NB4 (cell line): ENCODE measurements around the gene TGFB2.

Source experiments
- MYC ChIP-seq: IDR thresholded peaks from 2 replicates; pipeline ENCODE4 v1.6.1; 2011; ENCODE audit warnings: low read depth, low read length
- POLR2A ChIP-seq: IDR thresholded peaks from 2 replicates; pipeline ENCODE4 v1.6.1; 2011; ENCODE audit warnings: mild to moderate bottlenecking; ENCODE audit not compliant: insufficient read length; ENCODE audit errors: extremely low read depth
- TF ChIP-seq, protein P1 (sequence below): IDR thresholded peaks from one replicate; pipeline ENCODE4 v1.5.1; 2012; ENCODE audit warnings: low read depth, low read length

DNA sequence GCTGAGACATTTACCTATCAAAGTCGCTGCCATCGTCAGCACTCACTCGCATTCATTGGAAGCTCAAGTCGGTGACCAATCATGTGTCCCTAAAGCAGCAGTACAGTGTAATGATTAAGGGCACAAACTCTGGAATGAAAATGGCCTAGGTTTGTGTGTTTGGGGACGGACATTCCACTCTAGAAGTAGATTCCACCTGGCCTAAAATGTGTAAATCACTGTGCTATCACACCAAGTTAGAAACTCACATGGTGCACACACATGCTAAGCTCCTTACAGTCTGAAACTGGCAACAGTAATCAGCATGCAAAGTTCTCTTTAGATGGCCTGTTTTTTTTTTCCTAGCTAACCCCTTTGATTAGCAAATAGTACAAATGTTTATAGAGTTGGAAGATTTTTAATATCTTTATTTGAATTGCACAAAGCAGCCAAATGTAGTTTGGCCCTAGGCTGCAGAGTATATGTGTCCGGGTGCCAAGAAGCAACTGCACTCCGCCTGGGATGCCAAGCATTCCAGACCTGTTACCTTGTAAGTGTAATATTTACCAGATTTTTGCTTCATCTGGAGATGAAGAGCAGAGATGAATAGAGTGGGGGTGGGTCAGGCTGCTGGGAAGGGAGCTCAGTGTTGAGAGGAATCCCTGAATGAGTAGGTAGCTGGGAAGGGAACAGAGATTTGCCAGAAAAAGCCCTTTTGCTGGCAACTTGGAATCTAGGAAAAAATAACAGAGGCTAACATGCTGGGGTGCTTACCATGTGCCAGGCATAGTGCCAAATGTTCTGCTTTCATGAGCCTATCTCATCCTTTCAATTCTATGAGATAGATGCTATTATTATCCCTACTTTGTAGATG lies 35.2 kb downstream of the TGFB2 start:
- TF ChIP-seq, protein P1, sequence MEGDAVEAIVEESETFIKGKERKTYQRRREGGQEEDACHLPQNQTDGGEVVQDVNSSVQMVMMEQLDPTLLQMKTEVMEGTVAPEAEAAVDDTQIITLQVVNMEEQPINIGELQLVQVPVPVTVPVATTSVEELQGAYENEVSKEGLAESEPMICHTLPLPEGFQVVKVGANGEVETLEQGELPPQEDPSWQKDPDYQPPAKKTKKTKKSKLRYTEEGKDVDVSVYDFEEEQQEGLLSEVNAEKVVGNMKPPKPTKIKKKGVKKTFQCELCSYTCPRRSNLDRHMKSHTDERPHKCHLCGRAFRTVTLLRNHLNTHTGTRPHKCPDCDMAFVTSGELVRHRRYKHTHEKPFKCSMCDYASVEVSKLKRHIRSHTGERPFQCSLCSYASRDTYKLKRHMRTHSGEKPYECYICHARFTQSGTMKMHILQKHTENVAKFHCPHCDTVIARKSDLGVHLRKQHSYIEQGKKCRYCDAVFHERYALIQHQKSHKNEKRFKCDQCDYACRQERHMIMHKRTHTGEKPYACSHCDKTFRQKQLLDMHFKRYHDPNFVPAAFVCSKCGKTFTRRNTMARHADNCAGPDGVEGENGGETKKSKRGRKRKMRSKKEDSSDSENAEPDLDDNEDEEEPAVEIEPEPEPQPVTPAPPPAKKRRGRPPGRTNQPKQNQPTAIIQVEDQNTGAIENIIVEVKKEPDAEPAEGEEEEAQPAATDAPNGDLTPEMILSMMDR = no peak
- TF ChIP-seq POLR2A = no peak
- TF ChIP-seq MYC = no peak
